GM18519 (cell line): ENCODE results near the gene ACTR6.
"Not testable (repeated sequence)": the region's sequence is repeated elsewhere in the genome, so short reads cannot be mapped to it uniquely, and the experiment has no call there.

Source experiments
- ATAC-seq: cut with Tn5 transposase; IDR thresholded peaks from one replicate; pipeline ENCODE4 v1.9.1; 2021; ENCODE audit warnings: mild to moderate bottlenecking, moderate library complexity; ENCODE audit not compliant: unreplicated experiment, low FRiP score

Gene ACTR6

DNA sequence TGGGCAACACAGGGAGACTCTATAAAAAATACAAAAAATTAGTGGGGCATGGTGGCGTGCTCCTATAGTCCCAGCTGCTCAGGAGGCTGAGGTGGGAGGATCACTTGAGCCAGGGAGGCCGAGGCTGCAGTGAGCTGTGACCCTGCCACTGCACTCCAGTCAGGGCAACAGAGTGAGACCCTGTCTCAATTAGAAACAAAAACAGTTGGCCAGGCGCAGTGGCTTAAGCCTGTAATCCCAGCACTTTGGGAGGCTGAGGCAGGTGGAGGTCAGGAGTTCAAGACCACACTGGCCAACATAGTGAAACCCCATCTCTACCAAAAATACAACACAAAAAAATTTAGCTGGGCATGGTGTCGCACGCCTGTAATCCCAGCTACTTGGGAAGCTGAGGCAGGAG, 64.5 kb downstream of the ACTR6 start:
- ATAC-seq = not testable (repeated sequence)

DNA sequence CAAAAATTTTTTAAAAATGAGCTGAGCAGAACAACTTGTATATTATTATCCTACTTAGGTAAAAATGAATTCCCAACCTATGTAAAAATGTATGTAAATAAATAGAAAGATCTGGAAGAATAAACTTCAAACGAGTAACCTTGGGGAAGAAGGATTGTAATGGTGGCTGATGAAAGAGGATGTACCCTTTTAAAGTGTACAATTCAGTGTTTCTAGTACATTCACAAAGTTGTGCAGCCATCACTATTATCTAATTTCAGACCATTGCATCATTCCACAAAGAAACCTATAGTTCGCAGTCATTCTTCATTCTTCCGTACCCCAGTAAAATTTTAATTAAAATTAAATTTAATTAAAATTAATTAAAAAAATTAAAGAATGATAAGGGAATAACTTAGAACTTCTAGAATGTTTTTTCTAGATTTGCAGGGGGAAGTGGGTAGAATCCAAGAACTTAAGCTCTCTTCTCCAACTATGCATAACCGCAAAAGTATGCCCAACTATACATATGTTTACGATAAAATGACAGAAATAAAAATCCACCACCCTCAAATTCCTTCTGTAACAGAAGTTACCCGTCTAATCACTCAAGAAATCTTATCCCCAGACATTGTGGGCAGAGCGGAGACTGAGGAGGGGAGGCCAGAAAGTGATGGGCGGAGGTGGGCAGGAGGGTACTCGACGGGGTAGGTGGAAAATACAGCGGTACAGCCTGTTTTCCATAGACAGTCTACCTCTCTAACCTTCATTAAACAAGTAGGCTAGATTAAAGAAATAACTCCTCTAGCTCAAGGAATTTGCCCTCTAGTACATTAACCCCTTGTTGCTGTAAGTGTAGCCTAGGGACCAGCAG, 65.3 kb downstream of the ACTR6 start:
- peak; percentile 9 for ATAC-seq

DNA sequence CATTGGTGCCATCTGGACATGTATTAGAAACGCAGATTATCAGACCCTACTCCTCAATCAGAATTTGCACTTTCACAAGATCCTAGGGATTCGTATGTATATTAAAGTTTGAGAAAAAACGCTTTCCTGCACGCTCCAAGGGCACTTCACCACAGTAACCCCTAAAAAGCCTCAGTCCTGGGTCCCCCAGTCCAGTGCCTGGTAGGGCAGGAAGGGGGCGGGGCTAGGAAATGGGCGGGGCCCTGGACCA, 65.9 kb downstream of the ACTR6 start:
- ATAC-seq = peak; percentile 63

DNA sequence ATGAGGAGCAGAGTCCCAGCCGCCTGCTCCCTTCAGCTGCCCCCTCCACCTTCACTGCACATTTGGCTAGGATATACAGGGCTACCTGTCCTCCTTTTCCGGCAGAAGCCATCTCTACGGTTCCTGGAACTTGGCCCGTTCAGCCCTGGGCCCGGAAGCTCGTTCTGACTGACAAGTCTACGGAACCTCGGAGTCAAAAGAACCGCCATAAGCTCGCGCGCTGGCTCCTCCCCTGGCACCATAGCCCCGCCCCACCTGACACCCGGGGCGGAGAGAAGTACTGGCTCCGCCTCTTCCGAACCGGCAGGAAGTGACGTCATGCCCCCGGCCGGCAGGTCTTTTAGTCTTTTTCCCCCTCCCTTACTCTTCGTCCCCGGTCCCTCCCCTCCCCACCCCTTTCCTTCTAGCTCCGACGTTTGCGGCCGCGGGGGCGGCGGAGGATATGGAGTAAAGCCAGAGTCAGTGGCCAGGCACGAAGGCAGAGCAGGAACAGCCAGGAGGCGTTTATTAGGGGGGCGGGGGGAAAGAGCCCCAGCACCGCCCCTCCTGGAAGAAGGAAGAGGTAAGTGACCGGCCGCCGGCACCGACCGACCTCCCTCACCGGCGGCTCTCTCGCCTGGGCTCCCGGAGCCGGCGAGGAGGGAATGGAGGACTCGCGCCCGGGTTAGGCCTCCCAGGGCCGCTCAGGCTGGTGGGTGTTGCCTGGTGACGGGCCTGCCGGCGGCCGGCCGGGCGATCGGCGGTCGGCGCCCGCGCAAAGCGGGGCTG, 66.4 kb downstream of the ACTR6 start, which contains the start of the genes DEPDC4 and SCYL2:
Gene DEPDC4 (minus strand): TSS at position 245 of the 768 bp plus-strand sequence. CDS start 3 bp downstream, at position 242.
Gene SCYL2 (plus strand): TSS at position 343 of the 768 bp plus-strand sequence. CDS start 15,794 bp downstream, outside the sequence.
- ATAC-seq = peak; percentile 86

DNA sequence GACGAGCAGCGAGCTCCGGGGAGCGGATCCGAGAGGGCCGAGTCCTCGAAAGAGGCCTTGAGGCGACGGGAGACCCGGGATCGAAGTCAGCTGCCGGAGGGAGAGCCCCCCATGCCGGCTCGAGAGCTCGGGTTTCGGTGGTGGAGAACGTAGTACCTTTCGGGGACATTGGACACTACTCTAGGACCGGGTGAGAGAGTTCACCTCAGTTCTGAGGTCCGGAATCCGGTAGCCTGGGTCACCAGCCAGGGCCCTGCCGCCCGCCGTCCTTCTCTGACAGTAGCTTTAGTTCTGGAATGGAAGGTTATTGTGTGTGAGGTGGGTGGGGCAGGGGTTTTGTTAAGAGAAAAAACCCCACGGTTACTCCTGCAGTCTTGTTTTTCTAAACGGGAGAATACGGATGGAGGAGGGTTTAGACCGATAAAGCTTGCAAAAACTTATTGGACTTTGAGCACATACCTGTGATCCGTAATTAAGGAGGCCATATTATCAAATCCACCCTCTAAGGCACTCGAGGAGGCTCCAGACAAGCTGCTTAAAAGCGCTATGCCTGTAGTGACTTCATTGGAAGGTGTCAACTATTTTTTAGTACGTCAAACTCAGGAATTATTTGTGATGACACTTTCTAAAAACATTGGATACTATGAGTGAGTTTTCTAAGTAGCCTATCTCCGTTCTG, 67.1 kb downstream of the ACTR6 start:
- peak; percentile 2 for ATAC-seq

DNA sequence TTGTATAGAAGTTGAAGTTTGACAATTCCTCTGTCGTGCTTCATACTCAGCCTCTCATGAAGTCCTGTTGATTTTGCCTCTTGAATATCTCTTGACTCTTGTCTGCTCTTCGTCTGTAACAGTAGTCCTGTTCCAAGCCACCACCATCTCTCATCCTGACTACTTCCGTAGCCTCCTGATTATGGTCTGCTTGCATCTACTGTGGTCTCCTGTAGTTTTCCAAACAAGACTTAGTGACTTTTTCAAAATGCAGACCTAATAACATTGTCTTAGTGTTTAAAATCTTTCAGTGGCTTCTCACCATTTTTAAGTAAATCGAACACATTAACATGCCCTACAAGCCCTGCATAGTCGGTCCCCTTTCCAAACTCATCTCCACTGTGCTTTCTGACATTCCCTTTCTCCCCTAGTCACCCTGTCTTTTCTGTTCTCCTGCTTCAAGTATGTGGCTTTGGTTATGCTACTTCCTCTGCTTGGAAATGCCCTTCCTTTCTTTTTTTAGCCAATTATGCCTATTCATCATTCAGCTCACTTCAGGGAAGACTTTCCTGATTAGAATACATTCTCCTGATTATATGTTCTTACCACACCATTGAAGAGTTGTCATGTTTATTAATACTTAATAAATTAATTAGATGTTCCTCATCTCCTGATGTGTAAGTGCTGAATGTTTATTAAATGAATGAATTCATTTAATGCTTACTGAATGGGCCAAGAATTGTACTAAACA, 68.4 kb downstream of the ACTR6 start:
- ATAC-seq = no peak

DNA sequence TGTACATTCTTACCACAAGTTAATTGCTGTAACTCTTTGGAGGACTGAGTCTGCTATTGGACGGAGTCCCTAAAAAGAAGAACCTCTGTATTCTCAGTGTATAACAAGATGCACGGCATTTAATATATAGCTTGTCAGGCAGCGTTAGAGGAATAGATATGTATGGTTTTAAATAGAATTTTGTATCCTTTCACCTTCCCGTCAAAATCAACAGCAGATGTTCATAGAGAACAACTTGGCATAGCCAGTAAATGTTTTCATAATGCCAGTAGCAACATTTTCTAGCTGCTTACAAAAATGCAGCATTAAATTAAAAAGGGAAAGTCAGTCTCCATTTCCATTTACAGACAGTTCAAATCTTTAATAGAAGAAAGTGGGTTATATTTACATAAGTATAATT, 73.2 kb downstream of the ACTR6 start:
- no peak for ATAC-seq
